CD4-positive, alpha-beta T cell (primary cell): ENCODE data around the gene MX2. TPM values are rescaled to one million over a fixed set of nuclear protein-coding genes. Genes with fewer than 3 reads are reported as not detected.

Experiments
- ATAC-seq: fragments of 200-7000 bp; cut with Tn5 transposase; one replicate; pipeline ENCODE4 v1.10.0; 2022; ENCODE audit warnings: mild to moderate bottlenecking; ENCODE audit not compliant: poor library complexity
- CTCF ChIA-PET: fragments of 350-600 bp; sonication (Branson Sonifier 250); formaldehyde crosslinking; loops from one replicate; lab custom pipeline; 2021; ENCODE audit warnings: antibody characterized with exemption, inconsistent platforms; lab: Charles Lee
- POLR2A ChIA-PET: fragments of 350-600 bp; sonication (Branson Sonifier 250); formaldehyde crosslinking; loops from one replicate; lab custom pipeline; 2021; ENCODE audit warnings: antibody characterized with exemption, inconsistent platforms; lab: Charles Lee
- DNase-seq, 14 experiments: peaks; one replicate each; pipeline ENCODE4 v3.0.0-alpha.2; 2013 to 2020; ENCODE audit warnings: mixed read lengths in 2 of 14
- H3K27ac ChIP-seq, 2 donors: one replicate each; pipeline versions ENCODE4 v1.5.1 to v1.7.0; 2013; ENCODE audit warnings: low read length in 2 of 2, low read depth in 1 of 2, mild to moderate bottlenecking in 1 of 2
- H3K27me3 ChIP-seq, 2 experiments: 1 replicate in 1 of 2; 2 replicates in 1 of 2; pipeline versions ENCODE4 v1.6.1 to v1.7.0; 2013; ENCODE audit warnings: low read length in 2 of 2, control low read depth in 1 of 2, mild to moderate bottlenecking in 1 of 2, moderate library complexity in 1 of 2; ENCODE audit not compliant: insufficient read depth in 2 of 2, control insufficient read depth in 1 of 2
- H3K36me3 ChIP-seq: one replicate; pipeline ENCODE4 v1.6.1; 2013; ENCODE audit warnings: low read length, control low read depth; ENCODE audit not compliant: insufficient read depth
- H3K4me1 ChIP-seq: one replicate; pipeline ENCODE4 v1.6.1; 2013; ENCODE audit warnings: low read length, control low read depth; ENCODE audit not compliant: insufficient read depth
- H3K4me3 ChIP-seq: one replicate; pipeline ENCODE4 v1.5.1; 2013; ENCODE audit warnings: mild to moderate bottlenecking, low read length, moderate library complexity
- H3K9me3 ChIP-seq, 2 experiments: 1 replicate in 1 of 2; 2 replicates in 1 of 2; pipeline versions ENCODE4 v1.6.1 to v1.7.0; 2013; ENCODE audit warnings: low read length in 2 of 2, mild to moderate bottlenecking in 2 of 2, control low read depth in 1 of 2, moderate library complexity in 1 of 2; ENCODE audit not compliant: control insufficient read depth in 1 of 2, insufficient read depth in 1 of 2
- H3K27ac Mint-ChIP-seq: one replicate; pipeline ENCODE4 v1.8.0; 2020; ENCODE audit warnings: mixed read lengths
- H3K27me3 Mint-ChIP-seq: one replicate; pipeline ENCODE4 v1.8.0; 2021; ENCODE audit warnings: mixed read lengths
- H3K36me3 Mint-ChIP-seq: one replicate; pipeline ENCODE4 v1.8.0; 2021; ENCODE audit warnings: low read depth, mixed read lengths
- H3K4me1 Mint-ChIP-seq: one replicate; pipeline ENCODE4 v1.8.0; 2021; ENCODE audit warnings: low read depth, mixed read lengths
- H3K4me3 Mint-ChIP-seq: one replicate; pipeline ENCODE4 v1.8.0; 2020; ENCODE audit warnings: mild to moderate bottlenecking, mixed read lengths
- H3K9me3 Mint-ChIP-seq: one replicate; pipeline ENCODE4 v1.8.0; 2020; ENCODE audit warnings: mixed read lengths
- CTCF ChIP-seq: fragments of 200-600 bp; IDR thresholded peaks from one replicate; pipeline ENCODE4 v1.8.0; 2022; ENCODE audit warnings: antibody characterized with exemption, mild to moderate bottlenecking
- intact Hi-C, 2 experiments: fragments of 100-400 bp; cut with DNase I in 1 of 2; cut with micrococcal nuclease in 1 of 2; formaldehyde crosslinking; loops; one replicate each; pipeline versions ENCODE4 v1.15.1 to v1.9.0; 2023 to 2025; cut with DNase I, micrococcal nuclease
- total RNA-seq, 174 experiments: library from RNA in 2 of 174; stranded (reverse) in 2 of 174; gene quantifications; one replicate each; pipeline ENCODE4 v1.2.3 and lab custom pipeline; 2021 to 2026

The MX2 gene
- total RNA-seq, 2 experiments from 2014 or later: 77.8 to 87.1 TPM

- no peaks in the 10 kb centered on the region for H3K4me1 ChIP-seq
- no peaks in the 10 kb centered on the region for H3K36me3 Mint-ChIP-seq
- H3K4me1 Mint-ChIP-seq: peaks cover 5% of the 10 kb centered on the region
- no peak overlapping the region for H3K4me3 ChIP-seq
- no peaks in the 10 kb centered on the region for H3K27me3 ChIP-seq
- H3K27ac ChIP-seq: no peak overlapping the region
- no peak overlapping the region for H3K4me3 Mint-ChIP-seq
- no peaks in the 10 kb centered on the region for H3K27me3 Mint-ChIP-seq
- no peaks in the 10 kb centered on the region for H3K9me3 Mint-ChIP-seq
- intact Hi-C loops: loop anchor here (5.0 to 10.0 kb wide), 2 partner anchors 48 to 56 kb away; no protein-coding TSS in a partner anchor
- ATAC-seq (no peak), DNase-seq (no peak)
- H3K27ac Mint-ChIP-seq: no peak overlapping the region
- ChIA-PET CTCF (interaction anchor here (1.6 kb wide), 1 partner anchor 43 kb away, joined by 4 read pairs; no protein-coding TSS in a partner anchor), POLR2A (interaction anchor here (0.6 kb wide), 1 partner anchor 66 kb away, joined by 3 read pairs; no protein-coding TSS in a partner anchor)
- H3K9me3 ChIP-seq: no peaks in the 10 kb centered on the region
- no peak for TF ChIP-seq CTCF
- no peaks in the 10 kb centered on the region for H3K36me3 ChIP-seq
Observed at GRCh38 chr21:41326414-41327080, 35.3 kb upstream of the MX2 start.

DNA sequence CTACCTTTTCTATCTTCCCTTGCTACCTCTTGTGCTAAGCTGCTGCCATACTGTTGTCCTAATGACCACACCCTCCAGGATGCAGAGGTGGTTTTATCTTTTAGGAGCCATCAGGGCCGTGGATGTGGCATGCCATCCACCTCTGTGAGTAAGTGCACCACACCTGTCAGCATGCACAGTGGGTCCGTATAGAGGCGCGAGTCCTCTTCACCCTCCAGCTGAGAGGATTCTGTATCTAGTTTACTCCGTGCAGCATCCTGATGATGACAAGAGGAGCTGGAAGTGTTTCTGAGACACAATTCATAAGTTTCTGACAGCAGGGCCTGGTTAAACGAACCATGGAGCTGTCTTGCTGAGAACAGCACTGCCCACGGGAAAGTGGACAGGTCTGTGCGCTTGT, 34.1 kb upstream of the MX2 start:
- H3K9me3 Mint-ChIP-seq: no peaks in the 10 kb centered on the region
- Histone ChIP-seq H3K4me3 (no peak overlapping the region), H3K9me3 (no peaks in the 10 kb centered on the region), H3K36me3 (no peaks in the 10 kb centered on the region), H3K4me1 (no peaks in the 10 kb centered on the region), H3K27ac (no peak overlapping the region), H3K27me3 (no peaks in the 10 kb centered on the region)
- POLR2A ChIA-PET: no interaction called here
- H3K4me1 Mint-ChIP-seq: no peaks in the 10 kb centered on the region
- no peak overlapping the region for H3K27ac Mint-ChIP-seq
- ATAC-seq (no peak), DNase-seq (no peak)
- no peaks in the 10 kb centered on the region for H3K36me3 Mint-ChIP-seq
- H3K4me3 Mint-ChIP-seq: no peak overlapping the region
- TF ChIP-seq CTCF: no peak
- CTCF ChIA-PET: no interaction called here
- H3K27me3 Mint-ChIP-seq: no peaks in the 10 kb centered on the region
- intact Hi-C loops: loop anchor here (5.0 to 10.0 kb wide), 2 partner anchors 47 to 55 kb away; no protein-coding TSS in a partner anchor

- Histone ChIP-seq H3K27ac (no peak overlapping the region), H3K9me3 (no peaks in the 10 kb centered on the region), H3K27me3 (no peaks in the 10 kb centered on the region), H3K4me1 (no peaks in the 10 kb centered on the region), H3K4me3 (no peak overlapping the region), H3K36me3 (no peaks in the 10 kb centered on the region)
- Mint-ChIP-seq H3K4me1 (no peaks in the 10 kb centered on the region), H3K27me3 (no peaks in the 10 kb centered on the region), H3K9me3 (no peaks in the 10 kb centered on the region), H3K36me3 (no peaks in the 10 kb centered on the region), H3K4me3 (no peak overlapping the region), H3K27ac (no peak overlapping the region)
- ATAC-seq (no peak), DNase-seq (no peak)
- CTCF ChIA-PET: no interaction called here
- no peak for TF ChIP-seq CTCF
- POLR2A ChIA-PET: no interaction called here
- intact Hi-C loops: loop anchor here (5.0 to 10.0 kb wide), 2 partner anchors 46 to 53 kb away; no protein-coding TSS in a partner anchor
Observed at GRCh38 chr21:41328660-41329607, 32.9 kb upstream of the MX2 start.
